ENCODE results near the gene STX4. TPM values are rescaled to one million over a fixed set of nuclear protein-coding genes. Genes with fewer than 3 reads are reported as not detected.

Gene STX4
- total RNA-seq, 4 donors from 2014 or later: 19.0 to 35.9 (median 25.1) TPM

GRCh38 chr16:31073142-31073969 lies 40.0 kb downstream of the STX4 start:
- peak; percentile 55 for DNase-seq
- Histone ChIP-seq H3K4me1 (peaks cover 15 to 48% (median 23%) of the 10 kb centered on the region in 3 donors), H3K9me3 (no peaks in the 10 kb centered on the region), H3K4me3 (peak overlapping the region; percentile 92 to 97 (median 96)), H3K36me3 (peaks cover 18 to 25% (median 19%) of the 10 kb centered on the region in 3 donors), H3K27ac (peak overlapping the region; percentile 95 to 99 (median 96)), H3K27me3 (no peaks in the 10 kb centered on the region)
- intact Hi-C loops (cut with DNase I): no loop called here
- TF ChIP-seq CTCF (IDR thresholded peaks at IDR 0.05): peak in 1 of 6 experiments; percentile 25
- no peak for TF ChIP-seq POLR2A (IDR thresholded peaks at IDR 0.05)
- WGBS, 2 donors: 0% methylated on average over 11 of the region's 83 CpGs

- Histone ChIP-seq H3K27ac (peak within 1 kb of the TSS; percentile 95 to 99 (median 96)), H3K36me3 (peaks cover 25 to 33% (median 26%) of the 10 kb centered on the region in 3 donors), H3K4me3 (peak within 1 kb of the TSS; percentile 92 to 97 (median 96)), H3K4me1 (peaks cover 15 to 48% (median 23%) of the 10 kb centered on the region in 3 donors), H3K9me3 (no peaks in the 10 kb centered on the region), H3K27me3 (no peaks in the 10 kb centered on the region)
- TF ChIP-seq CTCF (IDR thresholded peaks at IDR 0.05) (no peak), POLR2A (IDR thresholded peaks at IDR 0.05) (peak in 3 of 4 donors; percentile 56 to 73 (median 57))
- intact Hi-C loops (cut with DNase I): no loop called here
- WGBS, 2 donors: 0% methylated on average over 15 to 25 of the region's 48 CpGs
- peak; percentile 92 for DNase-seq
These were observed 40.8 kb downstream of the STX4 start, which contains the start of the genes ZNF646 and ZNF668 for GRCh38 chr16:31073970-31074813. Gene ZNF646 (plus strand): TSS chr16:31074422. CDS start chr16:31076325, 1,903 bp downstream. Gene ZNF668 (minus strand): TSS chr16:31074240. CDS start chr16:31064459, 9,781 bp downstream.

- TF ChIP-seq POLR2A (IDR thresholded peaks at IDR 0.05) (no peak), CTCF (IDR thresholded peaks at IDR 0.05) (no peak)
- peak overlapping the region; percentile 95 to 99 (median 96) for H3K27ac ChIP-seq
- no peak for DNase-seq
- H3K36me3 ChIP-seq: peaks cover 25 to 39% (median 32%) of the 10 kb centered on the region in 3 donors
- peaks cover 15 to 48% (median 23%) of the 10 kb centered on the region in 3 donors for H3K4me1 ChIP-seq
- WGBS, 2 donors: 1% methylated on average over 7 of the region's 7 CpGs
- peak overlapping the region; percentile 92 to 97 (median 96) for H3K4me3 ChIP-seq
- intact Hi-C loops (cut with DNase I): no loop called here
- H3K27me3 ChIP-seq: no peaks in the 10 kb centered on the region
- H3K9me3 ChIP-seq: no peaks in the 10 kb centered on the region
These were observed 41.4 kb downstream of the STX4 start for GRCh38 chr16:31074814-31075183.

- intact Hi-C loops (cut with DNase I): no loop called here
- no peaks in the 10 kb centered on the region for H3K27me3 ChIP-seq
- no peak for DNase-seq
- no peaks in the 10 kb centered on the region for H3K9me3 ChIP-seq
- peaks cover 33 to 54% (median 48%) of the 10 kb centered on the region in 3 donors for H3K36me3 ChIP-seq
- H3K4me1 ChIP-seq: peaks cover 15 to 42% (median 23%) of the 10 kb centered on the region in 3 donors
- TF ChIP-seq POLR2A (IDR thresholded peaks at IDR 0.05) (no peak), CTCF (IDR thresholded peaks at IDR 0.05) (no peak)
- no peak overlapping the region for H3K4me3 ChIP-seq
- H3K27ac ChIP-seq: no peak overlapping the region
- 71 to 80% methylated on average over 1 to 7 of the region's 16 CpGs for WGBS, 2 donors
These were observed 43.0 kb downstream of the STX4 start for GRCh38 chr16:31076319-31076718.

All from esophagus squamous epithelium (tissue), 5 donors.